HG02973 (cell line): Measurements from ENCODE around the gene DPH3.
A peak's percentile ranks its signal among the peaks of the same experiment; 100 is the strongest.
"Not testable (repeated sequence)": the region's sequence is repeated elsewhere in the genome, so short reads cannot be mapped to it uniquely, and the experiment has no call there.

Experiments
- ATAC-seq: cut with Tn5 transposase; IDR thresholded peaks from one replicate; pipeline ENCODE4 v1.9.1; 2021; ENCODE audit warnings: moderate library complexity; ENCODE audit not compliant: unreplicated experiment

Gene DPH3

GRCh38 chr3:16264708-16265454 is at the start of gene DPH3, which contains the start of gene OXNAD1:
Gene DPH3, minus strand, starts transcription at chr3:16264943. Its CDS starts 67 bp downstream, at chr3:16264876.
Gene OXNAD1, plus strand, starts transcription at chr3:16265212. Its CDS starts 5,741 bp downstream, at chr3:16270953.
- ATAC-seq = peak; percentile 98

- ATAC-seq = no peak
Observed at GRCh38 chr3:16313886-16314645, 49.3 kb upstream of the DPH3 start.

GRCh38 chr3:16311960-16312451 is 47.3 kb upstream of the DPH3 start:
- peak; percentile 46 for ATAC-seq

GRCh38 chr3:16310486-16310885 is 45.7 kb upstream of the DPH3 start:
- not testable (repeated sequence) for ATAC-seq

GRCh38 chr3:16309558-16309957 is 44.8 kb upstream of the DPH3 start:
- peak; percentile 93 for ATAC-seq

GRCh38 chr3:16308727-16309126 is 44.0 kb upstream of the DPH3 start:
- no peak for ATAC-seq

- no peak for ATAC-seq
Observed at GRCh38 chr3:16307832-16308531, 43.2 kb upstream of the DPH3 start.

- ATAC-seq = no peak
Observed at GRCh38 chr3:16305111-16305541, 40.4 kb upstream of the DPH3 start.

- no peak for ATAC-seq
Observed at GRCh38 chr3:16304061-16305010, 39.6 kb upstream of the DPH3 start.

GRCh38 chr3:16303037-16303575 is 38.4 kb upstream of the DPH3 start:
- ATAC-seq = no peak

GRCh38 chr3:16302082-16302631 is 37.4 kb upstream of the DPH3 start:
- ATAC-seq = no peak

- ATAC-seq = no peak
Observed at GRCh38 chr3:16301507-16301906, 36.8 kb upstream of the DPH3 start.

- peak; percentile 61 for ATAC-seq
Observed at GRCh38 chr3:16300881-16301359, 36.2 kb upstream of the DPH3 start.

GRCh38 chr3:16300307-16300706 is 35.6 kb upstream of the DPH3 start:
- ATAC-seq = peak; percentile 46

GRCh38 chr3:16299746-16300145 is 35.0 kb upstream of the DPH3 start:
- no peak for ATAC-seq

GRCh38 chr3:16298891-16299290 is 34.1 kb upstream of the DPH3 start:
- ATAC-seq = no peak

- no peak for ATAC-seq
Observed at GRCh38 chr3:16297997-16298885, 33.5 kb upstream of the DPH3 start.

- ATAC-seq = no peak
Observed at GRCh38 chr3:16295298-16295890, 30.7 kb upstream of the DPH3 start.
